H1 (cell line): ENCODE data around the gene MYH13. TPM values are rescaled to one million over a fixed set of nuclear protein-coding genes. Genes with fewer than 3 reads are reported as not detected.

Experiments used
- PHF8 ChIP-seq: fragments of 200-600 bp; sonication (generic); conservative IDR thresholded peaks from 2 replicates; pipeline ENCODE4 v1.7.1; 2012; ENCODE audit warnings: low read depth, mild to moderate bottlenecking, inconsistent platforms, low read length, moderate library complexity
- SIX5 ChIP-seq: IDR thresholded peaks from 2 replicates; pipeline ENCODE4 v1.6.1; 2011; ENCODE audit warnings: mild to moderate bottlenecking, low read depth, low read length
- SP1 ChIP-seq: IDR thresholded peaks from 2 replicates; pipeline ENCODE4 v1.6.1; 2011; ENCODE audit warnings: low read depth, low read length
- TEAD4 ChIP-seq: IDR thresholded peaks from 2 replicates; pipeline ENCODE4 v1.6.1; 2012; ENCODE audit warnings: low read depth, low read length, inconsistent platforms, mixed read lengths
- polyA plus RNA-seq, 7 experiments: library from polyadenylated mRNA; depleted of rRNA in 3 of 7; stranded (reverse) in 5 of 7; unstranded in 2 of 7; fragments of >200 nt in 5 of 7; fragments of 200-250 nt in 2 of 7; gene quantifications; 1 replicate in 5 of 7; 2 replicates in 1 of 7; 4 replicates in 1 of 7; pipeline versions ENCODE4 v1.2.1 to v1.2.3, GENCODE V29; 2011 to 2013; ENCODE audit warnings: missing spikeins in 2 of 7, mixed read lengths in 2 of 7
- total RNA-seq: library from RNA; stranded (reverse); fragmentation: NEBNext Ultra II Directional; extraction: Animal tissue kit (Norgen Biotek cat#: 25700); gene quantifications from 2 replicates; pipeline ENCODE4 v1.2.1, GENCODE V29; 2021
- TF ChIP-seq, protein P1 (sequence below): fragments of 300-600 bp; sonication (generic); IDR thresholded peaks from 2 replicates; pipeline ENCODE4 v1.7.1; 2012; ENCODE audit warnings: low read length, moderate library complexity, mild to moderate bottlenecking, inconsistent platforms; ENCODE audit not compliant: insufficient replicate concordance

The MYH13 gene
- total and polyA plus RNA-seq, 2 of the 8 experiments (the other 6 are each of a cell fraction or from before 2014, with no cell fraction given) = not detected

DNA sequence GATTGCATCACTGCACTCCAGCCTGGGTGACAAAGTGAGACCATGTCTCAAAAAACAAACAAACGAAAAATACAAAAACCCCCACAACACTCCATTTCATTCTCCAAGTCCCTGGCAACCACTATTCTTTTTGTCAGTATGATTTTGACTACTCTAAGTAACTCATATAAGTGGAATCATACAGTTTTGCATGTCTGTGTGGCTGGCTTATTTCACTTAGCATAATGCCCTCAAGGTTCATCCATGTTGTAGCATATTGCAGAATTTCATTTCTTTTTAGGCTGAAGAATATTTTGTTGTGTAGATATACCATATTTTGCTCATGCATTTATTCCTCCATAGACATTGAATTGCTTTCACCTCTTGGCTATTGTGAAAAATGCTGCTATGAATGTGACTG is 92.7 kb downstream of the MYH13 start (continued):
- TF ChIP-seq, protein P1, sequence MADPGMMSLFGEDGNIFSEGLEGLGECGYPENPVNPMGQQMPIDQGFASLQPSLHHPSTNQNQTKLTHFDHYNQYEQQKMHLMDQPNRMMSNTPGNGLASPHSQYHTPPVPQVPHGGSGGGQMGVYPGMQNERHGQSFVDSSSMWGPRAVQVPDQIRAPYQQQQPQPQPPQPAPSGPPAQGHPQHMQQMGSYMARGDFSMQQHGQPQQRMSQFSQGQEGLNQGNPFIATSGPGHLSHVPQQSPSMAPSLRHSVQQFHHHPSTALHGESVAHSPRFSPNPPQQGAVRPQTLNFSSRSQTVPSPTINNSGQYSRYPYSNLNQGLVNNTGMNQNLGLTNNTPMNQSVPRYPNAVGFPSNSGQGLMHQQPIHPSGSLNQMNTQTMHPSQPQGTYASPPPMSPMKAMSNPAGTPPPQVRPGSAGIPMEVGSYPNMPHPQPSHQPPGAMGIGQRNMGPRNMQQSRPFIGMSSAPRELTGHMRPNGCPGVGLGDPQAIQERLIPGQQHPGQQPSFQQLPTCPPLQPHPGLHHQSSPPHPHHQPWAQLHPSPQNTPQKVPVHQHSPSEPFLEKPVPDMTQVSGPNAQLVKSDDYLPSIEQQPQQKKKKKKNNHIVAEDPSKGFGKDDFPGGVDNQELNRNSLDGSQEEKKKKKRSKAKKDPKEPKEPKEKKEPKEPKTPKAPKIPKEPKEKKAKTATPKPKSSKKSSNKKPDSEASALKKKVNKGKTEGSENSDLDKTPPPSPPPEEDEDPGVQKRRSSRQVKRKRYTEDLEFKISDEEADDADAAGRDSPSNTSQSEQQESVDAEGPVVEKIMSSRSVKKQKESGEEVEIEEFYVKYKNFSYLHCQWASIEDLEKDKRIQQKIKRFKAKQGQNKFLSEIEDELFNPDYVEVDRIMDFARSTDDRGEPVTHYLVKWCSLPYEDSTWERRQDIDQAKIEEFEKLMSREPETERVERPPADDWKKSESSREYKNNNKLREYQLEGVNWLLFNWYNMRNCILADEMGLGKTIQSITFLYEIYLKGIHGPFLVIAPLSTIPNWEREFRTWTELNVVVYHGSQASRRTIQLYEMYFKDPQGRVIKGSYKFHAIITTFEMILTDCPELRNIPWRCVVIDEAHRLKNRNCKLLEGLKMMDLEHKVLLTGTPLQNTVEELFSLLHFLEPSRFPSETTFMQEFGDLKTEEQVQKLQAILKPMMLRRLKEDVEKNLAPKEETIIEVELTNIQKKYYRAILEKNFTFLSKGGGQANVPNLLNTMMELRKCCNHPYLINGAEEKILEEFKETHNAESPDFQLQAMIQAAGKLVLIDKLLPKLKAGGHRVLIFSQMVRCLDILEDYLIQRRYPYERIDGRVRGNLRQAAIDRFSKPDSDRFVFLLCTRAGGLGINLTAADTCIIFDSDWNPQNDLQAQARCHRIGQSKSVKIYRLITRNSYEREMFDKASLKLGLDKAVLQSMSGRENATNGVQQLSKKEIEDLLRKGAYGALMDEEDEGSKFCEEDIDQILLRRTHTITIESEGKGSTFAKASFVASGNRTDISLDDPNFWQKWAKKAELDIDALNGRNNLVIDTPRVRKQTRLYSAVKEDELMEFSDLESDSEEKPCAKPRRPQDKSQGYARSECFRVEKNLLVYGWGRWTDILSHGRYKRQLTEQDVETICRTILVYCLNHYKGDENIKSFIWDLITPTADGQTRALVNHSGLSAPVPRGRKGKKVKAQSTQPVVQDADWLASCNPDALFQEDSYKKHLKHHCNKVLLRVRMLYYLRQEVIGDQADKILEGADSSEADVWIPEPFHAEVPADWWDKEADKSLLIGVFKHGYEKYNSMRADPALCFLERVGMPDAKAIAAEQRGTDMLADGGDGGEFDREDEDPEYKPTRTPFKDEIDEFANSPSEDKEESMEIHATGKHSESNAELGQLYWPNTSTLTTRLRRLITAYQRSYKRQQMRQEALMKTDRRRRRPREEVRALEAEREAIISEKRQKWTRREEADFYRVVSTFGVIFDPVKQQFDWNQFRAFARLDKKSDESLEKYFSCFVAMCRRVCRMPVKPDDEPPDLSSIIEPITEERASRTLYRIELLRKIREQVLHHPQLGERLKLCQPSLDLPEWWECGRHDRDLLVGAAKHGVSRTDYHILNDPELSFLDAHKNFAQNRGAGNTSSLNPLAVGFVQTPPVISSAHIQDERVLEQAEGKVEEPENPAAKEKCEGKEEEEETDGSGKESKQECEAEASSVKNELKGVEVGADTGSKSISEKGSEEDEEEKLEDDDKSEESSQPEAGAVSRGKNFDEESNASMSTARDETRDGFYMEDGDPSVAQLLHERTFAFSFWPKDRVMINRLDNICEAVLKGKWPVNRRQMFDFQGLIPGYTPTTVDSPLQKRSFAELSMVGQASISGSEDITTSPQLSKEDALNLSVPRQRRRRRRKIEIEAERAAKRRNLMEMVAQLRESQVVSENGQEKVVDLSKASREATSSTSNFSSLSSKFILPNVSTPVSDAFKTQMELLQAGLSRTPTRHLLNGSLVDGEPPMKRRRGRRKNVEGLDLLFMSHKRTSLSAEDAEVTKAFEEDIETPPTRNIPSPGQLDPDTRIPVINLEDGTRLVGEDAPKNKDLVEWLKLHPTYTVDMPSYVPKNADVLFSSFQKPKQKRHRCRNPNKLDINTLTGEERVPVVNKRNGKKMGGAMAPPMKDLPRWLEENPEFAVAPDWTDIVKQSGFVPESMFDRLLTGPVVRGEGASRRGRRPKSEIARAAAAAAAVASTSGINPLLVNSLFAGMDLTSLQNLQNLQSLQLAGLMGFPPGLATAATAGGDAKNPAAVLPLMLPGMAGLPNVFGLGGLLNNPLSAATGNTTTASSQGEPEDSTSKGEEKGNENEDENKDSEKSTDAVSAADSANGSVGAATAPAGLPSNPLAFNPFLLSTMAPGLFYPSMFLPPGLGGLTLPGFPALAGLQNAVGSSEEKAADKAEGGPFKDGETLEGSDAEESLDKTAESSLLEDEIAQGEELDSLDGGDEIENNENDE = no peak
- no peak for TF ChIP-seq TEAD4
- no peak for TF ChIP-seq PHF8
- no peak for TF ChIP-seq SP1
- TF ChIP-seq SIX5 = no peak
